HEK293 (cell line): ENCODE data around the gene NPPA.

Experiments used
- BCL11B ChIP-seq: fragments of 450-650 bp; formaldehyde crosslinking; IDR thresholded peaks from 2 replicates; pipeline ENCODE4 v1.5.1; 2016; ENCODE audit warnings: low read depth, missing biosample characterization, missing genetic modification characterization
- CTCF ChIP-seq: fragments of 450-650 bp; formaldehyde crosslinking; IDR thresholded peaks from 2 replicates; pipeline ENCODE4 v1.5.1; 2016; ENCODE audit warnings: missing biosample characterization, missing genetic modification characterization
- MYNN ChIP-seq: fragments of 450-650 bp; formaldehyde crosslinking; IDR thresholded peaks from 2 replicates; pipeline ENCODE4 v1.5.1; 2016; ENCODE audit warnings: missing biosample characterization, missing genetic modification characterization, borderline replicate concordance
- OVOL3 ChIP-seq: fragments of 450-650 bp; formaldehyde crosslinking; IDR thresholded peaks from 2 replicates; pipeline ENCODE4 v1.5.1; 2016; ENCODE audit warnings: missing biosample characterization, missing genetic modification characterization
- ZBTB20 ChIP-seq: fragments of 450-650 bp; formaldehyde crosslinking; IDR thresholded peaks from 2 replicates; pipeline ENCODE4 v1.5.1; 2016; ENCODE audit warnings: missing biosample characterization, missing genetic modification characterization
- ZNF473 ChIP-seq: fragments of 450-650 bp; formaldehyde crosslinking; IDR thresholded peaks from 2 replicates; pipeline ENCODE4 v1.5.1; 2017; ENCODE audit warnings: missing biosample characterization, missing genetic modification characterization
- ZNF600 ChIP-seq: fragments of 450-650 bp; formaldehyde crosslinking; IDR thresholded peaks from 2 replicates; pipeline ENCODE4 v1.5.1; 2016; ENCODE audit warnings: missing biosample characterization, missing genetic modification characterization
- ZNF624 ChIP-seq: fragments of 450-650 bp; formaldehyde crosslinking; IDR thresholded peaks from 2 replicates; pipeline ENCODE4 v1.5.1; 2017; ENCODE audit warnings: missing biosample characterization, missing genetic modification characterization
- ZNF626 ChIP-seq: fragments of 450-650 bp; sonication (Bioruptor Pico); formaldehyde crosslinking; IDR thresholded peaks from 2 replicates; pipeline ENCODE4 v1.5.1; 2018; ENCODE audit warnings: missing biosample characterization, missing genetic modification characterization, inconsistent platforms
- ZNF785 ChIP-seq: fragments of 450-650 bp; formaldehyde crosslinking; IDR thresholded peaks from 2 replicates; pipeline ENCODE4 v1.5.1; 2016; ENCODE audit warnings: missing biosample characterization, missing genetic modification characterization
- ZNF792 ChIP-seq: fragments of 450-650 bp; formaldehyde crosslinking; IDR thresholded peaks from 2 replicates; pipeline ENCODE4 v1.5.1; 2016; ENCODE audit warnings: missing biosample characterization, missing genetic modification characterization
- TF ChIP-seq, protein P1 (sequence below): fragments of 450-650 bp; formaldehyde crosslinking; IDR thresholded peaks from 2 replicates; pipeline ENCODE4 v1.5.1; 2016; ENCODE audit warnings: missing biosample characterization, missing genetic modification characterization

DNA sequence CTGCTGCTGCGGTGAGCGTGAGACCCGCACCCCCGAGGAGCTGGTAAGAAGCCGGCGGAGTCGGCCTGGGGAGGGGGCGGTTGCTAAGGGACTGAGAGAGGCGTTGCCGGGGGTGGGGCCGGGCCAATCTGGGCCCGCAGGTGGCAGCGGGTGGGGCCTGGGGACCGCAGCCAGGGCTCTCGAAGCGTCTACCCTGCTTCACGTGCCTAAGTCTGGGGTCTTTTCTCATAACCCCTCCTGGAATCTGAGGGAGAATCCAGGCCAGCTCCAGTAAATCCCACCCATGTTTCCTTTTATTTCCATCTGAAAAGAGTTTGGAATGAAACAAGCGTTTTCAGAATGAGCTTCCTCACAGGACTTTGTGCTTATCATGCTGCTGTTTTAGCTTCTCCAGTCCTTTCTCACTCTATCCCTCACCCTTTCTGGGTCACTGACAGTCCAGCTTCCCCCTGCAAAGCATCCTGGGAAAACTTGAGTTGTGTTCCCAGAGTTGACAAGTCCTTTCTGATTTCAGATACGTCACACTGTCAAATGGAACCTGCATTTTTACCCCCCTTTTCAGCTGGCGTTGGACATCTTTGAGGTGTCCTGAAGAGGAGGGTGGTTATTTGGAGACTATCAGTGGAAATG lies 41.2 kb downstream of the NPPA start:
- TF ChIP-seq ZNF626 = no peak
- TF ChIP-seq MYNN = no peak
- TF ChIP-seq OVOL3 = no peak
- TF ChIP-seq ZNF785 (tag by site-specific recombination) = no peak
- TF ChIP-seq ZNF600 (tag by site-specific recombination) = no peak
- no peak for TF ChIP-seq CTCF (tag by site-specific recombination)
- no peak for TF ChIP-seq ZNF473 (tag by site-specific recombination)
- no peak for TF ChIP-seq ZNF792
- TF ChIP-seq BCL11B (tag by site-specific recombination) = no peak
- TF ChIP-seq, protein P1, sequence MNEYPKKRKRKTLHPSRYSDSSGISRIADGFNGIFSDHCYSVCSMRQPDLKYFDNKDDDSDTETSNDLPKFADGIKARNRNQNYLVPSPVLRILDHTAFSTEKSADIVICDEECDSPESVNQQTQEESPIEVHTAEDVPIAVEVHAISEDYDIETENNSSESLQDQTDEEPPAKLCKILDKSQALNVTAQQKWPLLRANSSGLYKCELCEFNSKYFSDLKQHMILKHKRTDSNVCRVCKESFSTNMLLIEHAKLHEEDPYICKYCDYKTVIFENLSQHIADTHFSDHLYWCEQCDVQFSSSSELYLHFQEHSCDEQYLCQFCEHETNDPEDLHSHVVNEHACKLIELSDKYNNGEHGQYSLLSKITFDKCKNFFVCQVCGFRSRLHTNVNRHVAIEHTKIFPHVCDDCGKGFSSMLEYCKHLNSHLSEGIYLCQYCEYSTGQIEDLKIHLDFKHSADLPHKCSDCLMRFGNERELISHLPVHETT (tag by site-specific recombination) = no peak
- TF ChIP-seq ZBTB20 (tag by site-specific recombination) = no peak
- TF ChIP-seq ZNF624 = no peak
